HG02852 (cell line): Measurements from ENCODE around the gene TK1.
"Not testable (repeated sequence)": the region's sequence is repeated elsewhere in the genome, so short reads cannot be mapped to it uniquely, and the experiment has no call there.

Experiments
- ATAC-seq: cut with Tn5 transposase; IDR thresholded peaks from one replicate; pipeline ENCODE4 v1.9.1; 2021; ENCODE audit warnings: mild to moderate bottlenecking, moderate library complexity; ENCODE audit not compliant: unreplicated experiment

The TK1 gene

DNA sequence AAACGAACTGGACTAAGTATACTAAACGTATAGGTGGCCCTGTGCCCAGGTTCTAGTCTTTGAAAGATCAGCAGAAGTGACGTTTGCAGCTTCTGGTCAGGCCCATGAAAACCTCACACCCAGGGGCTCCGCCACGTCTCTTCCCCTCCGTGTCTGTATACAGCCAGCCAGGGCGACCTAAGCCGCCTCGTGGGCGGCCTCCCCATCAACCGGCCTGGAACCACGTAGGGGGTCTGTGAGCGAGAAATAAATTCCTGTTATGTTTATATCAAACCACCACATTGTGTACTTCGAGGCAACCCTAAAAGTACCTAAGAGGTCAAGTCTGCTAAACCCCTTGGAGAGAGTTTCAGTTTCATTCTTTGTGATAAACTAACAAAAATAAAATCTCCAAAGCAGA, 6.8 kb downstream of the TK1 start:
- ATAC-seq = no peak

DNA sequence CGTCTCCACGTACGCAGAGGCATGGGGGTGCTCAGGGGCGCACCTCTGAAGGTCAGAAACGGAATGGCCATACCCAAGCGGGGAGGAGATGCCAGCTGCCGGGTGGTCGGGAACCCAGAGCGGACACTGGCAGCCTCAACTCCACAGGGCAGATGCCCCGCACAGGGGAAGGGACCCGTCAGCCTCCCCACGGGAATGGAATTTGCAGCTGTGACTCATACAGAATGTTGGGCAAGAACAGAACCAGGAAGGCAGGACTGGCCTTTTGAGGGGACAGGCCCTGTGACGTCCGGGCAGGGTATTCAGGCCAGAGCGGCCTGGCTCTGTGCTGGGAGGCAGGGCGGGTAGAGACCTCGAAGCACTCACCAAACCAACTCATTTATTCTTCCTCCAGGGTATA, 7.5 kb downstream of the TK1 start:
- no peak for ATAC-seq

DNA sequence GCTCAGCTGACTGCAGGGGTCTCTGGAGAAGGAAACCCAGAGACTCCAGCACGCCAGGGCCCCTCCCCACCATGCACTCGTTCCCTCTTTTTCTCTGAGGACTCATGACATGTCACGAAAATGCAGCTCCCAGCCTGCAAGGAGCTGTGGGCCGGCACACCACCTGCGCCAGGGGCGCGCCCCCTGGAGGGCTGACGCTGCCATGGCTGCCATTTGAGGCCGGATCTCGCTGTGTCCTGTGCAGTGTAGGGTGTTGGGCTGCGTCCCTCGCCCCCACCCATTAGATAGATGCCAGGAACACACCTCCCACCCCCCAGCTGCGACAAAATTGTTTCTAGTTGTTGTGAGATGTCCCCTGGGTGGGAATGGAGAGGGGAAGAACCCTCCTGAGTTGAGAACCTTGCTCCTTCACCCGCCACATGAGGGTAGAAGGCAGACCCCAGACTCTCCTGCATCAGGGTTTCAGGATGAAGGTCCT, 10.3 kb downstream of the TK1 start:
- ATAC-seq = no peak

DNA sequence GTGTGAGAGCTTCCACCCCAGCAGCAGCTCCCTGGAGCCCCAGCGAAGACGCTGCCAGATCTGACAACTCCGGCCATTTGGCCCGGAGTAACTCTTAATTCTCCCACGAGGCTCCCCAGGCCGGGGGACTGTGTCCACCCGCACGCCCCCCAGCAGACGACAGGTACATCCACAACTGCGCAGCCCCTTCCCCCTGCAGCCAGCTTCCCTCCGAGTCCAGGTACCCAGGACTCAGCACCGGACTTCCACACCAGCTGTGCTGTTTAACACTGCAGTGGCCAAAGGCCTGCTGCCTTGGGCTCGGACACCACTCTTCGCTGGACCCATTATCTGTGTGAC, 11.2 kb downstream of the TK1 start:
- no peak for ATAC-seq

DNA sequence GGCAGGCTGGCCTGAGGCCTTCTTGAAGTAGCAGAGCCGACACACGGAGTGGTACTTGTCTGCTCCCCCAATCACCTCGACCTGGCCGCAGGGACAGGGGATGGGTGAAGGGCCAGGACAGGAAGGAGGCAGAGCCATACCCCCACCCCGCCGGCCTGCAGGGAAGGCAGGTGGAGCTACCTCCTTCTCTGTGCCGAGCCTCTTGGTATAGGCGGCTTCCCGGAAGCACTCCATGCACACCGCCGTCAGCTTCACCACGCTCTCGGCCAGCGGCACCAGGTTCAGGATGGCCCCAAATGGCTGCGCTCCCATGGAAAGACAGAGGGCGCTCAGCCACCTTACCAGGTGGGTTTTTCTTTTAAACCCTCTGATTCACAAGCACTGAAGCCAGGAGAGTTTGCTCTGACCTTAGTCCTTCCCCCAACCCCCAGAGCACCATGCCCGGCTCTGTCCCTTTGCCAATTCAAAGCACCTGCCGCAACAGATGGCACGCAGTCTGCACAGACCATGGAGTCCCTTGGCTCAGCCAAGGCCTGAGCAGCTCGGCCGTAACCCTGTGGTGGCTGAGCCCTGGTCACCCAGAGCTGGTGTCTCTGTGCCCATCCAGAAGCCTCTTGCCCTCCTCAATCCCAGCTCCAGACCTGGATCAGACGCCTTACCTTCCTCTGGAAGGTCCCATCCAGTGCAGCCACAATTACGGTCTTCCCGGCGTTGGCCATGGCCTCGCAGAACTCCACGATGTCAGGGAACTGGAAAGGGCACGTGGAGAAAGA, 11.8 kb downstream of the TK1 start:
- ATAC-seq = no peak

DNA sequence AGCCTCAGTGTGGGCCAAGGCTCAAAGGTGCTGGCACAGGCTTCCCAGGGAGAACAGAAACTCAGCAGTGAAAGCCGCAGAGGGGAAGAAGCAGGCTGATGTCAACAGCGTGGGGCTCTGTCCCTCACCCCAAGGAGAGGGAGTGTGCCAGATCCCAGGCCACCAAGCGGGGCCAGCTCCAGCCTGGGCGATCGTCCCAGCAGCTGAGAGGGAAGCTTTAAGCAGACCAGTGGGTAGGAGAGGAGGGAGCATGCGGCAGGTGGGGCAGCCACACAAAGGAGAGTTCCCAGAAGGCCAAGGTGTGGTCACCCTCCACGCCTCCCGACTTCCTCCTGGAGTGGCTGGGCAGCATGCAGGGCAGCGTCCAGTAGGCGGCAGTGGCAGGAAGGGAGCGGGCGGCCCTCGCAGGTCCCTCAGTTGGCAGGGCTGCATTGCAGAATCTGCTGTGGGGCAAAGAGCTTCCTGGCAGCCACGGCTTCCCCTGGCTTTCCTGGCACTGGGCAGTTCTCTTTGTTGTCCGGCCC, 12.4 kb downstream of the TK1 start:
- ATAC-seq = no peak

DNA sequence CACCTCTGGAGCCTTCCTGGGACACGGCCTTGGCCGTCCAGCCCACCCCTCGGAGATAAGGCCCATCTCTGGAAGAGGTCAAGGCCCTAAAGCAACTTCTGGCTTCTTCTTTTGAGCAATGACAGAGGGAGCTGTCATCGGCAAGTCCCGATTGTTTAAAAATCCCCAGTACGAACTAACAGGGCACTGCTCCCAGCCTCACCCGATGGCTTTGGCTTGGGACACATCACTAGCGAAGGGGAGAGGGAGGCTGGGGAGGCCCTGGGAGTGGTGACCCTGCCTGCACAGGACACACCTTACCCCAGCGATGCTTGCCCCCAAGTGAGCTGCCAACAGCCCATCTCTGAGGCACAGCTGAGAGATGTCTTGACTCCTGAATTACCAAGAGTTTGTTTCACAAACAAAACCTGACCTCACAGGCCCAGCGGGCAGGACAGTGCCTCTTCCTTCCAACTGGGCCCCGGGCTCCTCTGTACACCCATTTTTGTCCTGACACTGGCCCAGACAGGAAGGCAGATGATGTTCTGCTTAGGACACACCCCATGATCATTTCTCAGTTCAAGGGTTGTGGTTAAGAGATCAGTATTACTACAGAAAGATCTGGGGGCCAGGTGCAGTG, 13.6 kb downstream of the TK1 start:
- ATAC-seq = no peak

DNA sequence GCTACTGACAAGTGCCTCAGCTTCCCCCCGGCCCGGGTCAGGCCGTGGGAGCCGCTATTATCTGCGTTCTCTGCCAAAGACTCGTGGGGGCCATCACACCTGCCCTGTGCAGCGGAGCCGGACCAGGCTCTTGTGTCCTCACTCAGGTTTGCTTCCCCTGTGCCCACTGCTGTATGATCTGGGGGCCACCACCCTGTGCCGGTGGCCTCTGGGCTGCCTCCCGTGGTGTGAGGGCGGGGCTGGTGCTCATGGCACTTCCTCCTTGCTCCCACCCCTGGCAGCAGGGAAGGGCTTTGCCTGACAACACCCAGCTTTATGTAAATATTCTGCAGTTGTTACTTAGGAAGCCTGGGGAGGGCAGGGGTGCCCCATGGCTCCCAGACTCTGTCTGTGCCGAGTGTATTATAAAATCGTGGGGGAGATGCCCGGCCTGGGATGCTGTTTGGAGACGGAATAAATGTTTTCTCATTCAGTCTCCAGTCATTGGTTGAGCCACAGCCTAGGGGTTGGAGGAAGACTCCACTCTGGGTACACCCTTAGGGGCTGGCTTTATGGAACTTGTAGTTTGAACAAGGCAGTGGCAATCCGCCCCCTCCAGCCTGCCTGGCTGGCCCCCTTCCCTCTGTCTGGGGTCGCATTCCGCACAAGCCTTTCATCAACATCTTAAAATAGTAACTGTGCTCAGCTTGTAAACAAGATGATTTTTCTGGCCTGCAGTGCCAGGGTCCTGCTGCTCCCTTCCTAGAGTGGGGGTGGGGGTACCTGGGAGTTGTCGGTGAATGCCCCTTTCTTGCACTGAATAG, 14.4 kb downstream of the TK1 start:
- no peak for ATAC-seq

DNA sequence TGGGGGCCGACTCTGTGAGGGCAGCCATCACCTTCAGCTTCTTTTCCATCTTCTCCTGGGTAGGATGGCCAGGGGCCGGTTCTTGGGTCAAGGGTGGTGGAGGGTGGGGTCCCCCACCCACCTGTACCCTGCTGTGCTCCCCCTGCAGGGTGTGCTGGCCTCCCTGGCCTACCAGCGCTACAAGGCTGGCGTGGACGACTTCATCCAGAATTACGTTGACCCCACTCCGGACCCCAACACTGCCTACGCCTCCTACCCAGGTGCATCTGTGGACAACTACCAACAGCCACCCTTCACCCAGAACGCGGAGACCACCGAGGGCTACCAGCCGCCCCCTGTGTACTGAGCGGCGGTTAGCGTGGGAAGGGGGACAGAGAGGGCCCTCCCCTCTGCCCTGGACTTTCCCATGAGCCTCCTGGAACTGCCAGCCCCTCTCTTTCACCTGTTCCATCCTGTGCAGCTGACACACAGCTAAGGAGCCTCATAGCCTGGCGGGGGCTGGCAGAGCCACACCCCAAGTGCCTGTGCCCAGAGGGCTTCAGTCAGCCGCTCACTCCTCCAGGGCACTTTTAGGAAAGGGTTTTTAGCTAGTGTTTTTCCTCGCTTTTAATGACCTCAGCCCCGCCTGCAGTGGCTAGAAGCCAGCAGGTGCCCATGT, 15.1 kb downstream of the TK1 start:
- ATAC-seq = not testable (repeated sequence)

DNA sequence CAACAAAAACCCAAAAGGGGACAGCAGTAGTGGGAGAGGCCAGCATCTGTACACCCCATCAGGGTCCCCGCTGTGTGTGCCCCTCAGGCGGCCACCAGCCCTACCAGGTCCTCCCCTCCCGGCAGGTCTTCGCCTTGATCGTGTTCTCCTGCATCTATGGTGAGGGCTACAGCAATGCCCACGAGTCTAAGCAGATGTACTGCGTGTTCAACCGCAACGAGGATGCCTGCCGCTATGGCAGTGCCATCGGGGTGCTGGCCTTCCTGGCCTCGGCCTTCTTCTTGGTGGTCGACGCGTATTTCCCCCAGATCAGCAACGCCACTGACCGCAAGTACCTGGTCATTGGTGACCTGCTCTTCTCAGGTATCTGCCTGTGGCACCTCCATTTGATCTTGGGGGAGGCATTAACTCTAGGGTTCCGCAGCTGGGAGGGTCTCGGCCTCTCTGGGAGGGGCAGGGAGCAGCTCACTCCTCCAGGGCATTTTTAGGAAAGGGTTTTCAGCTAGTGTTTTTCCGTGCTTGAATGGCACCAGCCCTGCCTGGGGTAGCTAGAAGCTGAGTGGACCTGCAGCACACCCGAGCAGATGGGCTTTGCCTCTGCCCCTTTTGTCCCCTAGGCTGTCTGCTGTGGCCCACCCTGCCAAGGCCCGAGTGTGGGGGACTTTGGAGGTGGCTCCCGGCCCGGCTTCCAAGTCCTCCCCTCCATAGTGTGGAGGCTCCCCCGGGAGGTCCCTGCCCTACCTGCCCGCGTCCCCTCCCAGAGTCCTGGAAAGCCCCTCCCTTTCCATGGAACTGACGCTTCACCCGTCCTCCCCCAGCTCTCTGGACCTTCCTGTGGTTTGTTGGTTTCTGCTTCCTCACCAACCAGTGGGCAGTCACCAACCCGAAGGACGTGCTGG, 15.9 kb downstream of the TK1 start:
- no peak for ATAC-seq

DNA sequence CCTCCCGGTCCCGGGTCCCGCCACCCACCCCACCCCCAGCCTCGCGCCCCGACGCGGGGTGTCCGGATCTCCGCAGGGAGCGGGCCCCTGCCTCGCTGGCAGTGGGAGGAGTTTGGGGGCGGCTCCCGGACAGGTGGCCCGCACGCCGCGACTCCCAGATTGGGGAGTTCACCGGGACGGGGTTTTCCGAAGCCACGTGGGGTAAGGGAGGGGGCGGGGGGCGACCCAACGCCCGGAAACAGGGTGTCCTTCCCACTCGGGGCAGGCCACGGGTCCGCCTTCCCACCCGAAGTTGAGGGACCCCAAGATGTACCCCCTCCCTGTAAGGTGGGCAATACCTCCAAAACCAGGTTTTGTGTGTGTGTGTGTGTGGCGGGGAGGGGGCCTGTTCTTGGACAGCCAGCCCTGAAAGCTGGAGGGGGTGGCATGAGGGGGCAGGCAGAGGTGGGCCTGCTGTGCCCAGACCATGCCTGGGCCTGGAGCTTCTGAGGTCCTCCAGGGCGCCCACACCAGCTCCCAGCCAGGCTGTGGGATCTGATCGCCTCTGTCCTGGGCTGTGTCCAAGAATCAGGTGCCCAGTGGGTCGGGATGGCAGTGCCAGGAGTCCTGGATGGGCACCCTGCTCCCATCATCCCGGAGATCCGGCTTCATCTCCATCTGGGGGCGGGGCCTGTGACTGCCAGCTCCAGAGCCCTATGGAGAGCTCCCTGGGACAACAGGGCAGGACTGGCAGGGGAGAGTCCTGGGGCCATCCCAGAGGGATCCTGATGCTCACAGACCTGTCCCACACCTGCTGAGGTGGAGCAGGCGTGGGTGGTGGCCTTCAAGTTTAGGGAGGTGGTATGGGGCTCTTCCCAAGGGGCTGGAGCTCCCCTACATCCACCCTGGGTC, 17.7 kb downstream of the TK1 start:
- peak; percentile 32 for ATAC-seq

DNA sequence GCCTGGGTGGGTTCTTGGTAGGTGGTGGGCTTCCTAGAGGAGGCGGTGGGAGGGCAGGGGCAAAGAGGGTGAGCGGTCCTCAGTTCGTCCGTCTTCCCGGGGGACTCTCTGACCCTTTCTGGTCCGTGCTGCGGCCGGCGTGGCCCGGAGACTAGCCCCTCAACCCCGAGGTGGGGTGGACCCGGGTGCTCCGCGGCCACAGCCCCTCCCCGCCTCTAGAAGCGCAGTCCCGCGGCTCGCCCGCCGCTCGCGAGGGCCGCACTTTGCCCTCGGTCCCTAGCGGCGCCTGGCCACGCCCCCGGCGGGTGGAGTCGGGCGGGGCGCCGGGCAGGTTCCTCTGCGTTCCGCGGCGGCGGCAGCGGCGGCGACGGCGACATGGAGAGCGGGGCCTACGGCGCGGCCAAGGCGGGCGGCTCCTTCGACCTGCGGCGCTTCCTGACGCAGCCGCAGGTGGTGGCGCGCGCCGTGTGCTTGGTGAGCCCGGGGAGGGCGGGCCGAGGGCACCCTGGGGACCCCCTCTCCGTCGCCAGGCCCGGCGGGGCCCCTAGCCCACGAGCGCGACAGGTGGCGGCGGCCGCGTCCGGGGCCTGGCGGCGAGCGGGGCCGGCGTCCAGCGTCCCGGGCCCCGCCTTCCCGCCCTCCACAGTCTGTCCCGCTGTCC, 18.5 kb downstream of the TK1 start, which contains the start of gene SYNGR2:
Gene SYNGR2 (plus strand): TSS at position 340 of the 661 bp plus-strand sequence. CDS start 36 bp downstream, at position 376.
- ATAC-seq = peak; percentile 51

DNA sequence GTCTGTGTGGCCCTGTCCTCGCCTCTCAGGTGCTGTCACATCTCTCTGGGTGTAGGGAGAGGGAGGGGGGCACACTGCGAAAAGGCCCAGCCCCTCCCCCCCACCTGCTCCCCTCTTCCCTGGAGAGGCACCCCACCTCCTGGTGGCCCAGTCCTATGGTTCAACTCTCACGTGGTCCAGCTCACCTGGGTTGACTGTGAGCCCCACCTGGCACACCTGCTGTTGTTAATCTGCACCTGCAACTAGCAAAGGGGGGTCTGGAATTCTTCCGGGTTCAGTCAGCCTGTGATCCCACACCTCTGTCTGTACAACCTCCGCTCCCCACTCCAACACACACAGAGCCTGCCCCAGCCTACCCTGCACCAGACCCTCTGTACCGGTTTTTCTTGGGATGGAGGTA, 20.4 kb downstream of the TK1 start:
- no peak for ATAC-seq

DNA sequence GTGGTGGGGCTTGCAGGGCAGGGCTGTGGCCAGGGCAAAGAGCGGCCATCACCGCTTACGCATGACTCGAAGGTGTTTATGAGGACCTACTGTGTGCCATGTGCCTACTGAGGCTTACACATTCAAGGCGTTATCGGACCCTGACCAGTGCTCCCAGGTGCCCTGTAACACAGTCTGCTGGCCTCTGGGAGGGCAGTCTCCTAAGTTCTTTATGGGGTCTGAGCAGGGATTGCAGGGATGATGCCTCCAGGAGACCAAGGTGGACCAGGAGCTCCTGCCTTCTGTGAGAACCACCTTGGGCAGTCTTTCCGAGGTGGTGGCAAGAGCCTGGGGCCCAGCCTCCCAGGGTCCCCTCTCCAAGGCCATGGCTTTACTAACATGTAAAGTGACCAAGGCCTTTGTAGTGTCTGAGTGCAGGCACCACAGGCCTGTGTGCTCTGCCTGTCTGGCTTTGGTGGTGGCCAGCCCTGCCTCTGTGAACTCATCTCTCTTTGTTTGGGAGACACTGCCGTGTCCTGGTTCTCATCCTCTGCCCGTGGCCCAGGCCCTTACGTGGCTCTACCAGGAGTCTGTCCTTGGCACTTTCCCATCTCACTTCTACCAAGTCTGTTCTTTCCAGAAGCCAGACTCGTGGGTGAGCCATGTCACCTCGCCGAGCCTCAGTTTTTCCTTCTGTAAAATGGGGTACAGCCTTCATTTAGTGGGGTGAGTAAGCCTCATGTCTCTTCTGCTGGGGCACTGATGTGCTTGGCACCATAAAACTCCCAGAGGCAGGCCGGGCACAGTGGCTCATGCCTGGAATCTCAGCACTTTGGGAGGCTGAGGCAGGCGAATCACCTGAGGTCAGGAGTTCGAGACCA, 21.9 kb downstream of the TK1 start:
- no peak for ATAC-seq

DNA sequence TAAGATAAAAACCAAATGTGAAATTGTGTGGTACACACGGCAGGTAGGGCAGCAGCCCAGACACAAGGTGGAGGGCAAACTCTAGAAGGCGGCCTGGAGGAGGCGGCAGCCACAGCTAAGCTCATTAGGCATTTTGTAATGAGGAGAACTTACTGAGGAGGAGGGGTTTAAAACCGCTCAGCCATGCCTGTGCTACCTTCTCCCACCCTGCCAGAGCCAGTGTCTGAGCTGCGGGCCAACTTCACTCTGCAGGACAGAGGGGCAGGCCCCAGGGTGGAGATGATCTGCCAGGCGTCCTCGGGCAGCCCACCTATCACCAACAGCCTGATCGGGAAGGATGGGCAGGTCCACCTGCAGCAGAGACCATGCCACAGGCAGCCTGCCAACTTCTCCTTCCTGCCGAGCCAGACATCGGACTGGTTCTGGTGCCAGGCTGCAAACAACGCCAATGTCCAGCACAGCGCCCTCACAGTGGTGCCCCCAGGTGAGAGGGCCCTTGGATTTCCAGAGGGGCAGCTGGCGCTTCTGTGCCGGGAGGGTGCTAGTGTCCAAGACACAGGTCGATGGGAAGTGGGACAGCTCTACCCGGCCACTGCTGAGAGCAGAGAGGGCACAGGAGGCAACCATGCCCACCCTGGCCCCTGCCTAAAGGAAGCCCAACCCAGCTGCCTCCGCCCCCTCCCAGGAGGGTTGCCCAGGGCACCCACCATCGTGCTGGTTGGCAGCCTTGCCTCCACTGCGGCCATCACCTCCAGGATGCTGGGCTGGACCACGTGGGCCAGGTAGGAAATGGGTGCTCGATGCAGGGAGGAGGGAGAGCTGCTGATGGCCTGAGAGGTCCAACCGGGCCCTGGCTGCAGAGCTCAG, 22.7 kb downstream of the TK1 start:
- no peak for ATAC-seq

DNA sequence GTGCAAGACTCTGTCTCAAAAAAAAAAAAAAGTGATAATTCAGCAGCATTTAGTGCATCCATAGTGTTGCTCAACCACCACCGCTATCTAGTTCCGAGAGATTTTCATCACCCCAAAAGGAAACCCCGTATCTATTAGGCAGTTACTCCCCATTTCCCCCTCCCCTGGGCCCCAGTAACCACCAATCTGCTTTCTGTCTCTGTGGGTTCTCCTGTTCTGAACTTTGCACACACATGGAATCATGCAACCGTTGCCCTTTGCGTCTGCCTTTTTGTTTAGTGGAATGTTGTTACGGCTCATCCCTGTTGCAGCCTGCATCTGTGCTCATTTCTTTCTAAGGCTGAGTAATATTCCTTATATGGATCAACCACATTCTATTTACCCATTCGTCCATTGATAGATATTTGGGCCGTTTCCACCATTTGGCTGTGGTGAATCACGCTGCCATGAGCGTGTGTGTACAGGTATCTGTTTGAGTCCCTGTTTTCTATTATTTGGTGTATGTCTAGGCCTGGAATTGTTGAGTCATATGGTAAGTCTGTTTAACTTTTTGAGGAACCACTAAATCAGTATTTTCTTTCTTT, 27.2 kb downstream of the TK1 start:
- ATAC-seq = no peak
